ENCODE measurements around the gene CD1D.
"Not testable (repeated sequence)": the region's sequence is repeated elsewhere in the genome, so short reads cannot be mapped to it uniquely, and the experiment has no call there.

Gene CD1D

DNA sequence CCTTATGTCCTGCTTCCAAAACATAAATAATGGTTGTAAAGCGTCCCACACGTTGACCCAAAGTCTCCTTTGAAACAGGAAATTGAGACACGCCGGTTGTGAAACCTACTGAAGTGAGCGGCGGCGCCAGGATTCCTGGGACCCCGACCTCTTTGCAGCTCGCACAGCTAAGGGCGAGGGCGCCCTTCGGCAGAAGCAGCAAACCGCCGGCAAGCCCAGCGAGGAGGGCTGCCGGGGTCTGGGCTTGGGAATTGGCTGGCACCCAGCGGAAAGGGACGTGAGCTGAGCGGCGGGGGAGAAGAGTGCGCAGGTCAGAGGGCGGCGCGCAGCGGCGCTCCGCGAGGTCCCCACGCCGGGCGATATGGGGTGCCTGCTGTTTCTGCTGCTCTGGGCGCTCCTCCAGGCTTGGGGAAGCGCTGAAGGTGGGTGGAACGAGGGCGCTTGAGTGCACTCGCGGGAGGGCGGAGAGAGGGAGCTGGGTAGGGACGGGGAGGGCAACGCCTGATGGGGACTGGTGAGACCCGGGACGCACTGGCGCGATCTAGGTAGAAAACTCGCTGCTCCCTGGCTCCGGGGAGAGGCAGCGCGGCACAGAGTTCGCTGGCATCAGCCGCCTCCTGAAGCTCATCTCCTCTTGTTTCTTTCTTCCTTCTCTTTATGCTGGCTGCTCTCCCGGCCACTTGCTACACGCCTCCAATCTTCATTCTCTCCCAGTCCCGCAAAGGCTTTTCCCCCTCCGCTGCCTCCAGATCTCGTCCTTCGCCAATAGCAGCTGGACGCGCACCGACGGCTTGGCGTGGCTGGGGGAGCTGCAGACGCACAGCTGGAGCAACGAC is at the start of gene CD1D:
Gene CD1D (plus strand): TSS at position 155 of the 836 bp plus-strand sequence. CDS start 207 bp downstream, at position 362.
- DNase-seq (ENCODE audit: low spot score) = peak; percentile 30

DNA sequence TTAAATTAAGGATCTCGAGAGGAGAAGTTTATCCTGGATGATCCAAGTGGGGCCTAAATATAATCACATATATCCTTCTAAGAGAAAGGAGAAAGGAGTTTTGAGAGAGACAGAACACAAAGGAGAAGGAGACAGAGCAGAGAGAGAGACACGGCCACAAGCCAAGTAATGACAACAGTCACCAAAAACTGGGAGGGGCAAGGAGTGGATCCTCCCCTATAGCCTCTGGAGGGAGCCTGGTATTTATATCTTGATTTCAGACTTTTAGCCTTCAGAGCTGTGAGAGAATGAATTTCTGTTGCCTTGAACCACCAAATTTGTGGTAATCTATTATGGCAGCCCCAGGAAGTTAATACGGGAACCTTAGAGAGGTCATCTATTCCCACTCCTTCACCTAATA is 49.5 kb upstream of the CD1D start:
- no peak for DNase-seq (ENCODE audit: low spot score)

DNA sequence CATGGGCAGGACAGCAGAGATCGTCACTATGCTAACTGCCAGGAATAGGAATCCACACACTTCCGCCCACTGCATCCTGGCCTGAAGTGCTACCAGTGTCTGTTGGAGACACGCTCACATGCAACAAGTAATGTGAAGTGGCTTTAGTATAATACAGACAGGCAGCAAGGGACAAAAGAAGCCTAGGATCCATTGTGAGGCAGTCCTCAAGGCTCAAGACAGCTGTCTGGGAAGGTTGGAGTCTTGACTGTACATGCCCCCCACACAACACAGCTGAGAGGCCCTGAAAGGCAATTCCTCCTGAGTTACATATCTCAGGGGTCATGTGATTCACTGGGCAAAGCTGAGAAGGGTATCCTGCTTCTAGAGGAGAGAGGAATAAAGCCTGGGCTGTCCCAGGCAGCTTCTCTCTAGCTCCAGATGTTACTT is 39.9 kb upstream of the CD1D start:
- no peak for DNase-seq (ENCODE audit: low spot score)

GRCh38 chr1:158145173-158145719 is 35.4 kb upstream of the CD1D start:
- peak; percentile 32 for DNase-seq (ENCODE audit: low spot score)

DNA sequence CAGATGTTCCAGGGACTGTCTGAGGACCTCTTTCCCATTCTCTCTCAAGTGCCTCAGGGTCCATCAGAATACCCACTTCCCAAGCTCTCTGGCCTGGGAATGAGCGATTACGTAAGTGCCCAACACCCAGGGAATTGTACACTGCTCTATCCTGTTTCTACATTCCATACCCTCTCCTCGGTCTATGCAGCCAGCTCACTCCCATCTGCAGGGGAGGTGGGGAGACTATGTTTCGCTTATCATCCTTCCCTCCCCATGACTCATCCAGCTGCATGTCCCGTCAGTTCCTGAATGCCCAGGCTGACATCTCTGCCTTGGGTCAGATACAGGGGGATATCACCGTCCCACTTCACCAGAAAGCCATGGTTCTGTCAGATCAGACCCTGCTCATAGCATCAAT is 34.5 kb upstream of the CD1D start:
- no peak for DNase-seq (ENCODE audit: low spot score)

DNA sequence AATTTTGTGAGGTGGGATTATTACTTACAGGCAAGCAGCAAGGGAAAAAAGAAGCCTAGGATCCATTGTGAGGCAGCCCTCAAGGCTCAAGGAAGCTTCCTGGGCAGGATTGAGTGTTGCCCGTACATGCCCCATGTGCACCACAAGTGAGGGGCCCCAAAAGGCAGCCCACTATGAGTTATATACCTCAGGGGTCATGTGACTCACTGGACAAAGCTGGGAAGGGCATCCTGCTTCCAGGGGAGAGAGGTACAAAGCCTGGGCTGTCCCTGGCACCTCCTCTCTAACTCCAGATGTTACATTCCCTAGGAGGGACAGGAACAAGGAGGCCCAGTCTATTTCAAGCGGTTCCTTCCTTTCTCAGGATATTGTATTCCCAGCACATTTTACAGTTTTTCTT is 34.0 kb upstream of the CD1D start:
- no peak for DNase-seq (ENCODE audit: low spot score)

DNA sequence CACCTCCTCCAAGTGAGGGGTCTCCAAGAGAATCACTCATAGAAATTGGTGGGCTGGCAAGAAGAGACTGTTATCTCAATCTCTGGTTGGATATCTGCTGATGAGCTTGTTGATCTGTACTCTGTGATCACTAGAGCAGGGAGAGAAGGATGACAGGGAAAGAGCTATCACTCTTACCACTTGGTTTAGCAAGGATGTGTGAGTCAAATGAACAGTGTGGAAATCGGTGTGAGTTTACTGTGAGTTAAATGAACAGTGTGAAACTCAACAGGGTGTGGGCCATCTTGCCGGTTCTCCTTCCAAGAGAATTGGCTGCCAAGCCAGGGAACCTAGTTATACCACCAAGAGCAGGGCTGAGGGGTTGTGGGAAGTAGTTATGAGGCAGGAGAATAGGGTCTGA is 33.3 kb upstream of the CD1D start:
- no peak for DNase-seq (ENCODE audit: low spot score)

- no peak for DNase-seq (ENCODE audit: low spot score)
These were observed 32.8 kb upstream of the CD1D start for GRCh38 chr1:158147869-158148268.

- DNase-seq (ENCODE audit: low spot score) = no peak
These were observed 32.2 kb upstream of the CD1D start for GRCh38 chr1:158148468-158148867.

DNA sequence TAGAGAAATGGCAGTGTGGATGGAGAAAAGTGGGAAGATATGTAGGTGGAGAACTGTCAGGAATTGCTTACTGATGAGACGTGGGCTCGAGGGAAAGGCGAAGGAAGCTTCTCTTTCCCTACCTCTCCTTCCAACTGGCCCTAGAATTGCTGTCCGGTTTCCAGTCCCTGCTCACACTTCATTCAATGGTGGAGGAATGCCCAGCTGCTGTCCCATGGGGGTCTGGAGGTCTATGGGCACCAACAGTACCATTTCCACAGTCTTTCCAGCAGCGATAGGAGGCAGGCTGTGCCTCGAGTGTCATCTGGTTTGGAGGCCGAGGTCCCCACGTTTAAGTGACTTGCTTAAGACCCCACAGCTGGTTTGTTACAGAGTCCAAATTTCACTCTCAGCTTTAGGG is 31.5 kb upstream of the CD1D start:
- peak; percentile 14 for DNase-seq (ENCODE audit: low spot score)

DNA sequence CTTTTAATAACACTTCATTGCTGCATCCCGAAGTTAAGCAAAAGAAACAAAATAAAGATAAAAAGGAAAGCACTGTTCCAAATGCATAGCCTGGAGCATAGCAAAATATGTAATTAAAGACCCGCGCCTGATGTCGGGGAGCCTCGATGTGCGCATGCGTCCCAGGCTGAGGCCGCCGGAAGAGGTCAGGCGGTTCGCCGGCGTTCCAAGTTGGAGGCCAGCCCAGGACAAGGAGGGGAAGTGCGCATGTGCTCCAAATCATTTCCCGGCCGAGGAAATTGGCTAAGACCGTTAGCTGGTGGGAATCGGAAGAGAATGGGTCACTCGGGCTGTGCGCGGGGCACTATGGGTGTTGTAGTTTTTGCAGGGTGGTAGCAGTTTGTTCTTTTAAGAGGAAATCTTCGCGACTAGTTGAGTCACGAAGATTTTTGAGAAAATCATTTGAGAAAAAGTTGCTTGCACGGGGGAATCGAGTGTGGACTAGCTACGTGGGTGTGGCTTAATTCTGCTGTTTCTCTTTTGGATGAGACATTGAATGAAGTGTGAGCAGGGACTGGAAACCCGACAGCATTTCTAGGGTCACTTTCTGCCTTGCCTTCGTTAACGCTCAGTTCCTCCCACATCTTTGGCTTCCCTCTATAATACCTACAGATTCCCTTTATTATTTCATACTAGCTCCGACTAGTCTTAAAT is 31.0 kb upstream of the CD1D start:
- DNase-seq (ENCODE audit: low spot score) = peak; percentile 100

DNA sequence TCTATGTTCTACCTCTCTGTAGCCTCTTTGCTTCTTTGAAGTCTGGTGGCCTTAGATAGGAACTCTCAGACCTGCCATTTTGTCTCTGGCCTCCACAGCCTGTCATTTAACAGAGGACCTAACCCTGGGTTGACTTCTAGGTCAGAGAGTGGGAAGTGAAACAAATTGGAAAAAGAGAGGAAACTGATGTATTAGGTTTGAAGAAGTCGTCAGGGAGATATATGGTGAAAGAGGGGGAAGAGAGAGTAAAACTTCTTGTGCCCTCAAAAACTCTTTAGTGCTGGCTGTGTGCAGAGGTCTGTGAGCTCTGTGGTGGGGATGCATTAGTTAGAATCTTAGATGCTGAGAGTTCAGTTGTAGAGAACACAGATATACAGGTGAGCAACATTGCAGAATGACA is 30.2 kb upstream of the CD1D start:
- no peak for DNase-seq (ENCODE audit: low spot score)

DNA sequence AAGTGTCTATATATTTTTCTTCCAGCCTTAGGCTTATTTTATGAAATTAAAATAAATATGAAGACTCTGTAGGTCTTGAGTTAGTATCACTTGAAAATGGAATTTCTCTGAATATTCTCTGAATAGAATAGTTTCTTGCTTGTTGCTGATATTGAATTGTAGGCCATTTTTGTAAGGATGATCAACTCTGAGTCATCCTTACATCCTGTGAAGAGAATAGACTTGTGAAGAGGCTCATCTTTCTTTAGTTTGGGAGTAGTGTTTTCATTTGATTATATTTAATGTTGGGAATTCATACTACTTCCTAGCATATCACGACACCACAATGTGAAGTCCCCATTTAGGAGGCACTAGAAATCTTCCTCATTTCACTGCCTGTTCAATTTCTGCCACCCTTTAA is 27.5 kb upstream of the CD1D start:
- DNase-seq (ENCODE audit: low spot score) = no peak

- DNase-seq (ENCODE audit: low spot score) = no peak
These were observed 26.8 kb upstream of the CD1D start for GRCh38 chr1:158153746-158154444.

DNA sequence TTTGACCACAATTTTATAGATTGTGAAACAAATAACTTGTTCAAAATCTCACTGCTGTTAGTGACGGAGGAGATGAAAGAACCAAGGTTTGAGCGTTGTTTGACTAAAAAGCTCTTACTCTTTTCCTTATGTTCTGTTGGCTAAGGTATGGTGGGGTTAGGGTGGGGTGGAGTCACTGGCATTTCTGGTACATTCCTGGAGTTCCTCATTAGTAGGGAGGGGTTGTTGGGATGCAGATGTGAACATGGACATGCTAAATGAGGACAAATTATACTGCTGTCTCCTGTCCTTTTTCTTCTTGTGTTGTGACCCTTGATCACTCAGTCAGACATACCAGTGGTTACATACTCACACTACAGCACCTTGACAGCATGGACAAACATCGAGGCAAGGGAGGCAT is 26.2 kb upstream of the CD1D start:
- DNase-seq (ENCODE audit: low spot score) = no peak

- no peak for DNase-seq (ENCODE audit: low spot score)
These were observed 25.0 kb upstream of the CD1D start for GRCh38 chr1:158155673-158156072.

GRCh38 chr1:158159597-158159996 is 21.1 kb upstream of the CD1D start:
- DNase-seq (ENCODE audit: low spot score) = no peak

DNA sequence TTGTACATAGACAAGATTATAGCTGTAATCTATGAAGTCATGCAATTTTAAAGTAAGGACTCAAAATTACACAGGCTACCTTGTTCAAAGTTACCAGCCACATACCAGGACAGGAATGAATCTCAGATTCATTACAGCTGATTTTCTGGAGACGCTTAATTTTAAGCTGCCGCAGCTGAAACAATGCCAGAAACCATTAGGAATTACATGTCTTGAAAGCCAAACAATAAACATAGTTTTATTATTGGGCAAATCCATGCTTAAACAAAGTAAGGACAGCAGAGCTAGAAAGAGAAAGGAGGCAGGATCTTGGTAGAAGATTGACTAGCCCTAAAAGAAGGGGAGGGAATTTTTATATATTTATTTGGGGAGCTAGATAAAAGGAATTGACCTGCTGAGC is 19.2 kb upstream of the CD1D start:
- DNase-seq (ENCODE audit: low spot score) = no peak

DNA sequence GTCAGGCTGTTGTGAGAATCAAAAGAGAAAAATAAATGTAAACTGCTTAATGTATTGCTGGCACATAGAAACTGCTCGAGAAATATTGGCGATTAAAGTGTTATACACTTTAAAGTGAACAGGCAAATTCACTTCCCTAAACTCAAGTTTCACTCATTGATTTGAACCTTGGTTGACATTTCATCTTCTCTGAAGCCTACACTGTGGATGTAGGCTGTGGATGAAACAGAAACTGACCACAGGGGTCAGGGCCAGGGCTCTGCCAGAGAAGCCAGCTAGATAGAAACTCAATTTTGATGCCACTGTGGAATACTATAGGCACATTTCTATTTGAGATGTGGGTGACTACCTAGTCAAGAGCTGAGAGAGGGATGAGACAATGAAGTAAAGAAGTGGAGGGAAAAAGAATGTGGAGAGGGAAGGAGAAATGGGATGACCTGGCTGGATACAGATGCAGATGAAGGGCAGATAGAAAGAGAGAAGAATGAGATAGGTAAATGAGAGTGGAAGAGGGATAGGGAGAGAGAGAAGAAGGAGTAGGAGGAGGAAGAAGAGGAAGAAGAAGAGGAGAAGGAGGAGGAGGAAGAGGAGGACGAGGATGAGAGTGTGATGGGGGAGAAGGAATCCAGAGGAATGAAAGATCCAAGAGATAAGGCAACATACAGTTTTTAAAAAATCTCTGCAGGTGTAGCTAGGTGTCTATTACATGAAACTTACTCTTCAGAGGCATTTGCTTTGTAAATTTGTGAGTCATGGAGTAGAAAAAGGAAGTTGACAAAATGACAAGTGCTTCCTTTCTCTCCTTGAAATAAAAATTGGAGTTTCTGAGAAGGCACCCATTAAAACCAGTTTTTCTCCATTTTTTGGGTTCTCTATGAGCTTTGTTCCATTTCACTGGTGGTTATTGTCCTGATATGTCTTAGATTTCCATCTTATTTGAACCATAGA is 17.4 kb upstream of the CD1D start:
- no peak for DNase-seq (ENCODE audit: low spot score)

GRCh38 chr1:158169105-158169504 is 11.6 kb upstream of the CD1D start:
- DNase-seq (ENCODE audit: low spot score) = no peak

- not testable (repeated sequence) for DNase-seq (ENCODE audit: low spot score)
These were observed 4.8 kb upstream of the CD1D start for GRCh38 chr1:158175915-158176314.
